Esophagus mucosa (tissue), 1 donor: ENCODE data around the gene SCN8A. TPM values are rescaled to one million over a fixed set of nuclear protein-coding genes. Genes with fewer than 3 reads are reported as not detected.
"Not testable (repeated sequence)": the region's sequence is repeated elsewhere in the genome, so short reads cannot be mapped to it uniquely, and the experiment has no call there.

Experiments used
- ATAC-seq: fragments of 200-7000 bp; cut with Tn5 transposase; one replicate; pipeline ENCODE4 v1.9.1; 2020
- total RNA-seq: library from RNA; stranded (reverse); gene quantifications from one replicate; pipeline ENCODE4 v1.2.4, GENCODE V29; 2023
- donor health status: DM: yes; HTN: yes; CAD: no.

SCN8A gene
- total RNA-seq, 1 donor from 2014 or later, result 0.68 TPM

DNA sequence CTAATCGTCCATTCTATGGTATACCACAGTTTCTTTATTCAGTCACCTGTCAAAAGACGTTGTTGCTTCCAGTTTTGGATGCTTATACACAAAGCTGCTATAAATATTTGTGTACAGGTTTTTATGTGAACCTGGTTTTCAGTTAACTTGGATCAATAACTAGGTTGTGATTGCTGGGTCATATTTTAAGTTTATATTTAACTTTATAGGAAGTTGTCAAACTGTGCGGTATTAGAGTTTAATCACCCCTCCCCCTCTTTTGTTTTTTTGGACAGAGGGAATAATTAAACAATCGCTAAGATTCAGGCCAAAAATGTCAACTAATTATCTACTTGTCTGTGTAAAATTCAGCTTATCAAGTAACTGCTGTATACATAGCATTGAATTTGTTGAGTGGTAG, 34.3 kb downstream of the SCN8A start:
- no peak for ATAC-seq

DNA sequence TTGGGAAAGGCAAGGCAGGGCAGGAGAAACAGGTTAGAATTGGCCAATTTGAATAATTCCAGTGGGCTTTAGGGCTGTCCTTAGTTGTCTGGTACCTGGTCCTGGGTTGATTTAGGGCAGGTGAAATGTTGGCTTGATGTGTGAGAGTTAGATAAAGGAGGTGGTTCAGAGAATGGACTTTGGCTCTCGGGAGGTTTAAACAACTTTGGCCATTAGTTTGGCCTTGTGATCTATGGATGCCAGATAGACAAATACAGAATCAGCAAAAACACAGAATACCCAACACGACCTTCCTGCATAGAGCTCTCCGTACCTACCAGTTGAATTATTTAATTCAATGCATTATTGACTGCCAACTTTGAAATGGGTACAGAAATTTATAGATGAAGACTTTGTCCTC, 35.1 kb downstream of the SCN8A start:
- no peak for ATAC-seq

DNA sequence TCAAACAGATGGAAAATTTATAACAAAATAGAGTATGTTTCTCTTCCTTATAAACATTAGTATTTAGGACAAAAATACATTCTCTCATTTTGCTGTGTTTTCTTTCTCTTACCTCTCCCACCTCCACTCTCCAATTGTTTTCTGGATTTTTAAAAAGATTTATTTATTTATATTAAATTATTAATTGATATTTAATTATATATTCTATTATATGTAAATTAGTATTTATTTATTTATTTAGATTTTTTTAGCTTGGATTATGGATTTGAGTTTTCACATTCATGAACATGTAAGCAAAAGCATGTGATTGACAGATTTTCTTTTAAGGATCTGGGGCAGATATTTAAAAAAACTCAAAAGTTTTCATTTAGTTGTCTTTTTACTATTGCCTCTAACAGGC, 35.6 kb downstream of the SCN8A start:
- ATAC-seq, result no peak

DNA sequence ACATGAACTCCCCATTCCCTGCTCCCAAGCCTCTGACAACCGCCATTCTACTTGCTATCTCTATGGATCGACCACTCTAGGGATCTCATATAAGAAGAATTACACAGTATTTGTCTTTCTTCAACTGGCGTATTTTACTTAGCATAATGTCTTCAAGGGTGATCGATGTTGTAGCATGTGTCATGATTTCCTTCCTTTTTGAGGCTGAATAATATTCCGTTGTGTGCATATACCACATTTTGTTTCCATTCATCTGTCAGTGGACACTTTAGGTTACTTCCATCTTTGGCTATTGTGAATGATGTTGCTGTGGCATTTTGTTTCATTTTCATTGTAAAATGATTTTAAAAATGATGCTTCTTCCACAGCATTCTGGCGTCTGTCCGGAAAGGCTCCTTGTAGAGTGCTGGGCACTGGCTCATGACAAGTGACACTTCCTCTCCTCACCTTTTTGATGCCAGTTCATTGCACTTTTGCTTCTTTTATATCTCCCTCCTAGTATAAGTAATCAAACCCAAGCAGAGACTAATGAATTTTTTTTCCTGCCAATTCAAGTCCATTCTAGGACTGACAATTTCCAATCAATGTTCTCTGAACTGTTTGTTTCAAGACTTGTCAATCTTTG, 39.3 kb downstream of the SCN8A start:
- no peak for ATAC-seq

DNA sequence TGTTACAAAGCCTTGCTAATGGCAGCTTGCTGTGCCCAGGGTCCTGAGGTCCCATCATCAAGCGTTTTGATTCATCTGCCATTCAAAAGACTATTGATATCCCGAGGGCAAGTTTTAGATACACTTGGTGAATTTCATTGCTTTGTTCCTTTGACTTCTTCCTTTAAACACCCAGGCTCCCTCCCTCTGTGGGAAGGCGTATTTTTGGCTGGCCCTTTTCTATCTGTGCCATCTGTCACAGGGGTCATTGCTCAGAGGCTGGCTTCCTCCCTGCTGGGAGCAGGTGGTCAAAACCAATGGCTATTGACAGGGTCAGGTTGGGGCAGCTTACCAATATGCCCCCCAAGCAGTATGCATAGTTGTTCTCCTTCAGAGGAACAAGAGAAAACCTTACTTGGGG, 40.0 kb downstream of the SCN8A start:
- no peak for ATAC-seq

- peak; percentile 79 for ATAC-seq
These were observed 40.6 kb downstream of the SCN8A start for GRCh38 chr12:51631591-51631990.

GRCh38 chr12:51632623-51633022, 41.6 kb downstream of the SCN8A start:
- ATAC-seq, result no peak

DNA sequence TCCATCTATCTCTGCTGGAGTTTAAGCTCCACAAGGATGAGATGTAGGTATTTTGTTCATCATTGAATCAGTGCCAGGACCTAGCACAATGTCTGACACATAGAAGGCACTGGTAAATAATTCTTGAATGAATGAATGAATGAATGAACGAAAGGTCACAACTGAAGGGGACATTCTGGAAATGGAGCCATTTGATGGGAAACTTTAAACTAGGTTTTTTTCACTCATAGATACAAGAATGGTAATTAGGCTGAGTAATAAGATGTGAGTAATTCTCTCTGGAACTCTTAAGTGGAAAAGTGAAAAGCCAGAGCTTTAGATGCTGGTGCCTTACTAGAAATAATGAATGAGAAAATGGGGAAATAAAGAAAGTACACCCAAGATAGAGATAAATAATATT, 44.3 kb downstream of the SCN8A start:
- ATAC-seq, result no peak

- ATAC-seq, result peak; percentile 57
These were observed 45.5 kb downstream of the SCN8A start for GRCh38 chr12:51636581-51636980.

DNA sequence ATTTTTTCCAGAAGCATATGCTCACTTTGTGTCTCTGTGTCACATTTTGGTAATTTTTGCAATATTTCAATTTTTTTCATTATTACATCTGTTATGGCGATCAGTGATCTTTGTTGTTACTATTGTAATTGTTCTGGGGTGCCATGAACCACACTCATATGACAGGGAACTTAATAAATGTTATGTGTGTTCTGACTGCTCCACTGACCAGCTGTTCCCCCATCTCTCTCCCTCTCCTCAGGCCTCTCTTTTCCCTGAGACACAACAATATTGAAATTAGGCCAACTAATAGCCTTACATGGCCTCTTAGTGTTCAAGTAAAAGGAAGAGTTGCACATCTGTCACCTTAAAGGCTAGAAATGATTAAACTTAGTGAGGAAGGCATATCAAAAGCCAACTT, 46.0 kb downstream of the SCN8A start:
- no peak for ATAC-seq

GRCh38 chr12:51639361-51639760, 48.3 kb downstream of the SCN8A start:
- no peak for ATAC-seq

- no peak for ATAC-seq
These were observed 51.3 kb downstream of the SCN8A start for GRCh38 chr12:51642286-51642685.

DNA sequence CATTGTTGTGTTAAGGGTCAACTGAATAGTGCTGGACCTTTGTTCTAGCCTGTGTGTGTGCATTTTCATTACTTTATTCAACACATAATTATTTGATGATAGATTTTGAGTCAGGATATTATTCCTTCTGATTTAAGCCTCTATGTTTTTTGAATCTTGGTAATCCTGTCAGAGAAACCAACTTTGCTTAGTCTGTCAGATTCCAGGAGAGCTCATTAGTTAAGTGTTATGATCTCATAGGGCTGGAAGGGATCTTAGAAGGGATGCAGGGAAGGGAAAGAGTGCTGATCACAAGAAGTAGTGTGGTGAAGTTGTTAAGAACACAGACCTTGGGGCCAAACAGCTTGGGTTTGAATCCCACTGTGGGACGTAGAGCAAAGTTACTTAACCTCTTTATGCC, 52.9 kb downstream of the SCN8A start:
- ATAC-seq, result no peak

DNA sequence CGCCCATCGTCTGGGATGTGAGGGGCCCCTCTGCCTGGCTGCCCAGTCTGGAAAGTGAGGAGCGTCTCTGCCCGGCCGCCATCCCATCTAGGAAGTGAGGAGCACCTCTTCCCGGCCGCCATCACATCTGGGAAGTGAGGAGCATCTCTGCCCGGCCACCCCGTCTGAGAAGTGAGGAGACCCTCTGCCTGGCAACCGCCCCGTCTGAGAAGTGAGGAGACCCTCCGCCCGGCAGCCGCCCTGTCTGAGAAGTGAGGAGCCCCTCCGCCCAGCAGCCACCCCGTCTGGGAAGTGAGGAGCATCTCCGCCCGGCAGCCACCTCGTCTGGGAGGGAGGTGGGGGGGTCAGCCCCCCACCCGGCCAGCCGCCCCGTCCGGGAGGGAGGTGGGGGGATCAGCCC, 53.7 kb downstream of the SCN8A start:
- ATAC-seq, result not testable (repeated sequence)

DNA sequence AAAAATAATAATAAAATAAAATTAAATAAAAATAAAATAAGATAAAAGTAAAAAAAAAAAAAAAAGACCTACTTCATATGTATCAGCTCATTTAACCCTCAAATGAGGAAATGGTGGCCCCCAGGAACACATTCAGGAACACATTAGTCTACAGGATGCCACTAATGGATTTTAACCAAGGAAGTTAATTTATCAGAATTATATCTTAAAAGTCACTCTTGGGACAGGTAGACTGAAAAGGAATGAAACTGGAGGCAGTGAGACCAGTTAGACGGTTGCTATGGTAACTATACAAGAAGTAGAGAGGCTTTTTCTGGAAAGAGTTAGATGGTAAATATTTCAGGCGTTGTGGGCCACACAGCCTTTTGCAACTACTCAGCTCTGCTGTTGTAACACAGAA, 54.9 kb downstream of the SCN8A start:
- ATAC-seq, result no peak

DNA sequence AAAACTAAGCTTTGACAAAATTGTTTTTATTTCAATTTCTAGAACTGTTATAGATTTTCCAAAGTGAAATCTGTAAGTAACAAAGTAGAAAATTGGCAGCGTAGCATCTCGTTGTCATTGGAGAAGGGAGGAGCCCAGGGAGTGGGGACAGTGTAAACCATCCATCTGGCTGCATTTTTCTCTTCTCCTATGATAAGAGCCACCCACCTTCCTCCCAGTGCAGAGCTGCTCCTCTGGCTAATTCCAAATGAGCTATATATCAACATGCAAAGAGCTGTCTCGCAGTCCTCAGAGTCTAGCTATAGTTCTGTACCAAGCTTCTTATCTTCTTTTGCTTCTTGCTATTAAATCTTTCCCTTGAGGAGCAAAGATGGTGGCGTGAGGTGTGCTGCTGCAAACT, 56.6 kb downstream of the SCN8A start:
- no peak for ATAC-seq

DNA sequence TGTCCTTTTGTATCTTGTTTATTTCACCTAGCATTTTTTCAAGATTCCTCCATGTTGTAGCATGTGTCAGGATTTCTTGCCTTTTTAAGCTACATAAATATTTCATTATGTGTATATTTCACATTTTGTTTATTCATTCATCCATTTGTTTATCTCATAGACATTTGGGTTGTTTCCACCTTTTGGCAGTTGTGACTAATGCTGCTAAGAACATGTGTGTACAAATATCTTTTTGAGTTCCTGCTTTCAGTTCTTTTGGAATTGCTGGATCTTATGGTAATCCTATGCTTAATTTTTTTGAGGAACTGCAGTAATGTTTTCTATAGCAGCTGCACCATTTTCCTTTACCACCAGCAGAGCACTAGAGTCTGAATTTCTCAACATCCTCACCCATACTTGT, 62.4 kb downstream of the SCN8A start:
- no peak for ATAC-seq

DNA sequence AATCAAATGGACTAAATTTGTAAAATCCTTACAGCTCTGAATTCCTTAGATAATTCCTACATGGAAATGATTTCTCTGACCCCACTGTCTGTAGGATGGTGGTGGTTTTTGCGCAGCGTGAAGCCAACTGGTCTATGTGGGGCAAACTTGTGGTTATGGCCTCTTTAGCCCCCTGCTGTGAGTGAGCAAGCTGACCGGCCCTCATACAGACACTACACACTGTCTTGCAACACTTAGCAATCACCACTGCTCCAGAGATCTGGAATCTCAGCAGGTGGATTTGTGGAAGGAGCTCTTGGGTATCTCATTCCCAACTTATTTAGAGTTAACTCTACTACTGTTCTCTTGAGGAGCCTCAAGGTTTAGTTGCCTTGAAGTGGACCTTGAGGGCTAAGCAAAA, 70.2 kb downstream of the SCN8A start:
- ATAC-seq, result no peak

- ATAC-seq, result no peak
These were observed 70.8 kb downstream of the SCN8A start for GRCh38 chr12:51661836-51662235.

- no peak for ATAC-seq
These were observed 71.7 kb downstream of the SCN8A start for GRCh38 chr12:51662728-51663154.

DNA sequence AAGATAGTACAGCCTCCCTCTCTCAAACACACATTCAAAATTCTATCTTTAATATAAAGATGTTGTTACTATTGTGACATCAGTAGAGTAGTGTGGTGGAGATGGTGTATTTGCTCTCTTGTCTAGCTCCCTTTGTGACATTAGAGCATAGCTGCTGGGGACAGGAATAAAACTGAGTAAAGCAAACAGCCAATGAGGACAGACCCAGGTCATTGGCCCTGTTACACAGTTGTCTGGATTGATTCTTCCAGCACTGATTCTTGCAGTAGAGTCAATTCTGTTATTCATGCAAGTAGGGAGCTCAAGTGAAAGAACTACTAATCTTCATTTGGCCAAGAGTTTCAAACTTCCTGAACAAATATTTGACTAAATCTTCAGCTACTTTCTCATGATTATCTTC, 72.4 kb downstream of the SCN8A start:
- no peak for ATAC-seq

- ATAC-seq, result no peak
These were observed 75.7 kb downstream of the SCN8A start for GRCh38 chr12:51666696-51667095.

DNA sequence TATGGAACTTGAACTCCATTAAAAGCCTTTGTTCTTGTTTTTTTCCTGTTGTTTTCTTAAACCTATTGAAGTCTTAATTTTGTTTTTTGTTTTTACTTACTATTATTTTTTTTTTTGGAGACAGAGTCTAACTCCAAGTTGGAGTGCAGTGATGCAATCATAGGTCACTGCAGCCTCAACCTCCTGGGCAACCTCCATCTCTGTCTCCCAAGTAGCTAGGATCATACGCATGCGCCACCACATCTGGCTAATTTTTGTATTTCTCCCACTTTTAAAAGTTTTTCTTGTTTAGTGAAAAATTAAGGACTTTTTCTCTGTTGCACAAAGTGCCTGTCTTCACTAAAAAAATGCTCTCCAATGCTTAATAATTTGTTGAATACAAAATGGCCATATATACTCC, 76.2 kb downstream of the SCN8A start:
- no peak for ATAC-seq

DNA sequence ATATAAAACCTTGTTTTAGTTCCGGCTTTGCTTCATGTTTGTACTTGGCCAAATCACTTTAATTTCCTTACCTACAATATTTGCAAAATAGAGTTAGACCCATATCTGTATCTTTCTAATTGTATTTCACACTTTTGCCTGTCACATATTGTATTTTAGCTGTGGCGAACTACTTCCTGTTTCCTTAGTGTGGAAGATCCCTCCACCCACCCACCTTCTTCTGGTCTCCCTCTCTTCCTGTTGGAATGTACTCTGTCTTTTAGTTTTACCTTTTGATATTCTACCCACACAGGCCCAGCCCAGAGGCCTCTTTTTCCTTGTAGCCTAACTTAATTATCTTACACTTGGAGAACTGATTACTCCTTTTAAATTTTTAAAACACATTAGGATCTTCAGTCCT, 78.2 kb downstream of the SCN8A start:
- ATAC-seq, result no peak

GRCh38 chr12:51669996-51670395, 79.0 kb downstream of the SCN8A start:
- ATAC-seq, result no peak
